ENCODE measurements around the gene TMEM201.

TMEM201 gene

GRCh38 chr1:9596415-9597123 is 7.9 kb downstream of the TMEM201 start:
- no peak for DNase-seq
- in situ Hi-C loops (cut with HindIII; ENCODE audit: low pct_ligation_motif_present, low pct_unique_long_range_greater_than_20kb, low sequenced_read_pairs) = no loop called here

DNA sequence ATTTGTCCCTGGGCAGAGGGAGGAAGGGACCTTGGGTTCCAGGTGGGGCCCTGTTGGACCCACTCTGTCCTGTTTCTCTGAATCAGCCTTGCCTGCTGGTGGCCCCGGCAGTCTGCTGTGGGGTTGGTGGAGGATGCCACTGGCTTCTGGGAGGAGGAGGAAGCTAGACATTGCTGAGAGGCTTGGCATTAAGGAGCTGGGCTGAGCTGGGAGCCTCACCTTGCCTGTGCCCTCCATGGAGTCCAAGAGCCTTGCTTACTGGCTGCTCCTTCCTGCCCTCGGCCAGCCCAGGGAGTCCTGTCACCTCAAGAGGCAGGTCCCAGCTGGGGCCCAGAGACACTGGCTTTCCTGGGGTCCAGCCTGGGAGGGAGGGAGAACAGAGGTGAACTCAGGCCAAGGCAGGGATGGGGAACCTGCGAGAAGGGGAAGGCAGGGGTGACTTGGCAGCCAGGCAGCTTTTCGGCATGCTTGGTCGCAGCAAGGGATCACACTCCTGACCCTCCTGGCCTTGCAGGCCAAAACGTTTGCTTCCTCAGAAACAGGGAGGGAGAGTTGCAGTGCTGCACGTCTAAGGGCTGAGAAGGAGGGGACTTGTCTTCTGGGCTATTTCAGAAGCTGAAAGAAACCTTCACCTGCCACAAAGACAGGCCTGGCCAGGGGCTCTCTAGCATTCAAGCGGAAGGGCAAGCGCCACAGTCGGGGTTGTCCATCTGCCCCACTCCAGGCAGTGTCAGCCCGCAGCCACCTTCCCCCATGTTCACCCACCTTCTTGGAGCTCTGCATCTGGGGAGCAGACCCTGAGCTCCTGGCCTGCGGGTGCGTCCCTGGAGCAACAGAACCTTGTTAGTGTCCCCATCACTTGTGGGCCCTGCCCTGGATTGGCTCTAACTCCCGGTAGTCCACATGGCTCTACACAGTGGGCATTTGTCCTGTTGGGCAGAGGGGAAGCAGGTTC is 8.9 kb downstream of the TMEM201 start:
- DNase-seq = no peak

GRCh38 chr1:9598316-9598700 is 9.6 kb downstream of the TMEM201 start:
- DNase-seq = no peak
- in situ Hi-C loops (cut with HindIII; ENCODE audit: low pct_ligation_motif_present, low pct_unique_long_range_greater_than_20kb, low sequenced_read_pairs) = no loop called here

More for the DNA sequence above, 8.9 kb downstream of the TMEM201 start:
- in situ Hi-C loops (cut with HindIII; ENCODE audit: low pct_ligation_motif_present, low pct_unique_long_range_greater_than_20kb, low sequenced_read_pairs) = no loop called here

DNA sequence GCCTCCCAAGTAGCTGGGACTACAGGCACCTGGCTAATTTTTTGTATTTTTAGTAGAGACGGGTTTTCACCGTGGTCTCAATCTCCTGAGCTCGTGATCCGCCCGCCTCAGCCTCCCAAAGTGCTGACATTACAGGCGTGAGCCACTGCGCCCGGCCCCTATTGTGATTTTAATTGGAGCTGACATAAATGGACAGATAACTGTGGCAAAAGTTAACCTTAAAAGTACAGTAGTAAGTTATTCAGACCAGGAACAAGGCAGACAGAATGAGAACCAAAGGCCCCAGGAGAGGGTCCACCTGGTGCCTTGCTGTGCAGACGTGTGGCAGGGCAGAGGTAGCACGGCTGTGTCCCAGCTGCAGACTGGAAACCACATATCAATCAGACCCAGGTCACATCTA is 11.0 kb downstream of the TMEM201 start:
- no peak for DNase-seq
- in situ Hi-C loops (cut with HindIII; ENCODE audit: low pct_ligation_motif_present, low pct_unique_long_range_greater_than_20kb, low sequenced_read_pairs) = no loop called here

DNA sequence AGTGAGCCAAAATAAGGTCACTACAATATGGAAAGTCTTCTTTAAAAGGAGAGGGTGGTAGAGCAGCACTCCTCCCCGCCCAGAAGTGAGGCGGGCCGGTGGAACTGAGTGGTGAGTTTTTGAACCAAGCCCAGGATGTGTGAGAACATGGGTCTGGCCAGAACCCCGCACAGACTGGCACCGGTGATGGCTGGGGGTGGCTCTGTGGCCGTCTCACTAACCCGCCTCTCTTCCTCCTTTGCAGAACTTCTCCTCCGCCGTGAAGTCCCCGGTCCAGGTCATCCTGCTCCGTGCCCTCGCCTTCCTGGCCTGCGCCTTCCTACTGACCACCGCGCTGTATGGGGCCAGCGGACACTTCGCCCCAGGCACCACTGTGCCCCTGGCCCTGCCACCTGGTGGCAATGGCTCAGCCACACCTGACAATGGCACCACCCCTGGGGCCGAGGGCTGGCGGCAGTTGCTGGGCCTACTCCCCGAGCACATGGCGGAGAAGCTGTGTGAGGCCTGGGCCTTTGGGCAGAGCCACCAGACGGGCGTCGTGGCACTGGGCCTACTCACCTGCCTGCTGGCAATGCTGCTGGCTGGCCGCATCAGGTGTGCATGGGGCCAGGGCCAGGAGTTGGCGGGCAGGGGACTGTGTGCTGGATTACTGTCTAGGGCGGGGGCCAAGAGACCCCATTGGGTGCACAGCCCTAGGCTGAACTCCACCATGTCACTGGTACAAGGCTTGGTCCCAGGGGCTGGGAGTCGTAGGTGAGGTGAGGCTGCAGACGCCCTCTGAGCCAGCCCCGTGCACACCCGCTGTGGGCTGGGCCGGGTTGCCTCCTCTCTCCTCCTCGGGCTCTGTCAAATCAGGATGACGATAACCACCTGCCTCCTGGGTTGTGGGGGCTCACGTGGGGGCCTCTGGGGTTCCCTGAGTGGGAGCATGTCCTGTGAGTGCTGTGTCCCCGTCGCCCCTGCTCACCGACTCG is 12.4 kb downstream of the TMEM201 start:
- in situ Hi-C loops (cut with HindIII; ENCODE audit: low pct_ligation_motif_present, low pct_unique_long_range_greater_than_20kb, low sequenced_read_pairs) = no loop called here

DNA sequence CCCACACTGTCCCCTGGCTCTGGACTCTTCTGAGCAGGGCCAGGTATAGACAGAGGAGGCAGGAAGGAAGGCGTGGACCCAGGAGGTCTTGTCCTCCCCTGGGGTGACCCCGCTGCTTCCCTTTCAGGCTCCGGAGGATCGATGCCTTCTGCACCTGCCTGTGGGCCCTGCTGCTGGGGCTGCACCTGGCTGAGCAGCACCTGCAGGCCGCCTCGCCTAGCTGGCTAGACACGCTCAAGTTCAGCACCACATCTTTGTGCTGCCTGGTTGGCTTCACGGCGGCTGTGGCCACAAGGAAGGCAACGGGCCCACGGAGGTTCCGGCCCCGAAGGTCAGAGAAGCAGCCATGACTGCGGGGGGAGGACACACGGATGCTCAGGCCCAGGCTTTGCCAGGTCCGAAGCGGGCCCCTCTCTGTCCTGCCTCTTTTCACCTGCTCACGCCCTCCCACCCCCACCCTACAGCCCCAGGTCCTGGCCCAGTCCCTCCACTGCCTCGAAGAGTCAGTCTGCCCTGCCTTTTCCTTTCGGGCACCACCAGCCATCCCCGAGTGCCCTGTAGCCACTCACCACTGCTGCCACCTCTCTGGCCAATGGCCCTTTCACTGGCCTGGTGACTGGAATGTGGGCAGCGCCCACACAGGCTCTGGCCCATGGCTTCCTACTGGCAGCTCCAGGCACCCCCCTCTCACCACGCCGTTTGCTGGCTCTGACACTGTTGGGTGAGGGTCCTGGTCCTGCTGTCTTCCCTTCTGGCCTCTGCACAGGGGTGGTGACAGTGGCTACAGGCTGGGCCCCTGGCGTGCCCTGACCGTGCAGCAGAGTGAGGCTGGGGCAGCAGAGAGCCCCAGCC is 13.5 kb downstream of the TMEM201 start:
- DNase-seq = no peak
- in situ Hi-C loops (cut with HindIII; ENCODE audit: low pct_ligation_motif_present, low pct_unique_long_range_greater_than_20kb, low sequenced_read_pairs) = no loop called here

More for the DNA sequence above, 12.4 kb downstream of the TMEM201 start:
- DNase-seq = no peak

DNA sequence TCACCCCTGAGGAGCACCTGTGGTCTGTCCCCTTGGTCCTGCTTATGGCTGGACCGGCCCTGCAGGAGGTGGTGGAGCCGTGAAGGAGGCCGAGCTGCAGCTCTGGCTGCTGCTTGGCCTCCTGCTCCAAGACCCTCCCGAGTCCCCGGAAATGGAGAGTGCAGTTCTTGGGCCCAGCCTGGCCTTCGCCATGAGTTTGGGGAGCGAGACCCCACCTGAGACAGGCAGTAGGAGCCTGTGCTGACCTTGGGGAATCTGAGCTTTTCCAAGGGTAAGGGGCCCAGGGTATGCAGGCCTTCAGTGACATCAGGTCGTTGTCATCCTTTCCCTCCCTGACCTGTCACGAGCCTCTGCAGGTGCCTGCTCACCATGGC is 14.1 kb downstream of the TMEM201 start:
- DNase-seq = no peak
- in situ Hi-C loops (cut with HindIII; ENCODE audit: low pct_ligation_motif_present, low pct_unique_long_range_greater_than_20kb, low sequenced_read_pairs) = no loop called here

DNA sequence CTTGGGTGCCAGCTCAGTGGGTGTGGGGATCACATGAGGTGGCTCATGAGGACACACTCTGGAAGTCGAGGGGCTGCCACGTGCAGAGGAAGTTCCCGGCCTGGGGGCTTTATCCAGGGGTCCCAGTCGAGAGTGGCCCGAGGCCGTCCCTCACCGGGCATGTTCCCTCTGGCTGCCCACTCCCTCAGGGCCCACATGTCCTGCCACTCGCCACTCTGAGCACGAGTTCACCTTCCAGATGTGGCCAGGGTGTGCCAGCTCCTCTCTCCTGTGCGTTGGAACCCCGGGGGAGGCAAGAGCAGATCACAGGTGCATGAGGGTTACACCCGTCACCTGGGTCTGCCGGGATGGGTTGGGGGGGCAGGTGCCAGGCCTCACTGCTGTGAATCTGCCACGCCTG is 14.6 kb downstream of the TMEM201 start:
- DNase-seq = no peak
- in situ Hi-C loops (cut with HindIII; ENCODE audit: low pct_ligation_motif_present, low pct_unique_long_range_greater_than_20kb, low sequenced_read_pairs) = no loop called here

- DNase-seq = no peak
- in situ Hi-C loops (cut with HindIII; ENCODE audit: low pct_ligation_motif_present, low pct_unique_long_range_greater_than_20kb, low sequenced_read_pairs) = no loop called here
Observed at GRCh38 chr1:9603766-9604753, 15.3 kb downstream of the TMEM201 start.

- DNase-seq = no peak
- in situ Hi-C loops (cut with HindIII; ENCODE audit: low pct_ligation_motif_present, low pct_unique_long_range_greater_than_20kb, low sequenced_read_pairs) = no loop called here
Observed at GRCh38 chr1:9604836-9605235, 16.1 kb downstream of the TMEM201 start.

DNA sequence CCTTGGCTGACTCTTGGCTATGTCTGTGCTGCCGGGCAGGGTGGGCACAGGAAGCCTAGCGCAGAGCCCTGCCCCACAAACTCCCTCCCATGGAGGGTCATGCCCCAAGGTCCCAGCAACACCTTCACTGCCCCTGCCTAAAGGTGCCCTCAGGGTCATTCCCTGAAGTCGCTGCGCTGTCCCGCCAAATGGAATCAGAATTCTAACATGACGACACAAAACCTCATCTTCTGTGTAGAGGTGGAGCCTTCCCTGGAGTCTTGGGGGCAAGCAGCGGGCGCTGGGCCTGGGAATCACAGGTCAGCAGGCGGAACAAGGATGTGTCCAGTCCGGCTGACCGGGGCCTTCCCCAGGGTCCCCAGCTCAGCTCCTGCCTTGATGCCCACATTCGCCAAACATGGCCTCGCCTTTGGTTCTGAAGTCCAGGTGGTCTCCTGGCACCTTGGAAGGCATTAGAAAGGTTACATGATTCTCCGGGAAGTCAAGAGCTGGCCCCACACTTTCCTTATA is 17.3 kb downstream of the TMEM201 start:
- in situ Hi-C loops (cut with HindIII; ENCODE audit: low pct_ligation_motif_present, low pct_unique_long_range_greater_than_20kb, low sequenced_read_pairs) = no loop called here
- no peak for DNase-seq

- in situ Hi-C loops (cut with HindIII; ENCODE audit: low pct_ligation_motif_present, low pct_unique_long_range_greater_than_20kb, low sequenced_read_pairs) = no loop called here
- no peak for DNase-seq
Observed at GRCh38 chr1:9606458-9606857, 17.7 kb downstream of the TMEM201 start.

- no peak for DNase-seq
- in situ Hi-C loops (cut with HindIII; ENCODE audit: low pct_ligation_motif_present, low pct_unique_long_range_greater_than_20kb, low sequenced_read_pairs) = no loop called here
Observed at GRCh38 chr1:9606948-9607347, 18.2 kb downstream of the TMEM201 start.

- in situ Hi-C loops (cut with HindIII; ENCODE audit: low pct_ligation_motif_present, low pct_unique_long_range_greater_than_20kb, low sequenced_read_pairs) = no loop called here
- DNase-seq = no peak
Observed at GRCh38 chr1:9607352-9607751, 18.6 kb downstream of the TMEM201 start.

- in situ Hi-C loops (cut with HindIII; ENCODE audit: low pct_ligation_motif_present, low pct_unique_long_range_greater_than_20kb, low sequenced_read_pairs) = no loop called here
- DNase-seq = no peak
Observed at GRCh38 chr1:9609998-9610397, 21.3 kb downstream of the TMEM201 start.

- in situ Hi-C loops (cut with HindIII; ENCODE audit: low pct_ligation_motif_present, low pct_unique_long_range_greater_than_20kb, low sequenced_read_pairs) = no loop called here
- no peak for DNase-seq
Observed at GRCh38 chr1:9610548-9610947, 21.8 kb downstream of the TMEM201 start.

DNA sequence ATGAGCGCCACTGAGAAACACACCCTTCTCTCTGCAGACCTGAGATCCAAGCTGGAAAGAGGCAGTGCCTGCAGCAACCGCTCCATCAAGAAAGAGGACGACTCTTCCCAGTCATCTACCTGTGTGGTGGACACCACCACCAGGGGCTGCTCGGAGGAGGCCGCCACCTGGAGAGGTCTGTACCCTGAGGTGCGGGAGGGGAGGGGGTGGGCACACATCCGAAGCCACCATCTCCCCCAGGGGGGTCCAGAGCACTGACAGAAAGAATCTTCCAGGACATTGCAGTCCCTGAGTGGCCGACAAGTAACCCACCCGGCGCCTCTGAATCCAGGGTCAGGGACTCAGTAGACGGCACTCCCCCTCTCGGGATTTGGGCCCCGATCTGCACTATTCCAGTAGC is 23.0 kb downstream of the TMEM201 start:
- in situ Hi-C loops (cut with HindIII; ENCODE audit: low pct_ligation_motif_present, low pct_unique_long_range_greater_than_20kb, low sequenced_read_pairs) = no loop called here
- no peak for DNase-seq
